Panc1 (cell line): ENCODE data around the gene RAB15.

Experiments used
- POLR2AphosphoS5 ChIP-seq: IDR thresholded peaks from 2 replicates; pipeline ENCODE4 v1.6.1; 2012; ENCODE audit warnings: mild to moderate bottlenecking, low read depth, low read length, moderate library complexity
- TF ChIP-seq, protein P1 (sequence below): fragments of 450-650 bp; IDR thresholded peaks from 2 replicates; pipeline ENCODE4 v1.5.1; 2017; ENCODE audit warnings: mild to moderate bottlenecking

DNA sequence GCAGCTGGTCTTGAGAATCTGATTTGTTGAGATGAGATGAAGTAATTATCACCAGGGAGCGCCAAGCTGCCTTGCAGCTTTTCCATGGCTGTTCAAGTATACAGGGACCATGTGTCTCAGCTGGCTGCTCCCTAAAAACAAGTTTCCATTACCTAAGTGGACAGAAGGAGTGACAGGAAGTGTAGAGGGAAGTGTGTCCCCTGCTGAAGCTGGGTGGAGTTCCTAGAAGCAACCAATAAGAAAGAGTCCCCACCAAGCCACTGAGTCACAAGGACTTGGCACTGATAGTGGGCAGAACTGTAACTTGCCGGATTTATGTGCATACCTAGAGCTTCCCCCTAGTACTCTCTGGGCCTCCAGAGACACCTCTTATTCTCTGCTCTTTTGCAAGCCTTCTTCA lies 28.1 kb downstream of the RAB15 start:
- TF ChIP-seq POLR2AphosphoS5 = no peak
- TF ChIP-seq, protein P1, sequence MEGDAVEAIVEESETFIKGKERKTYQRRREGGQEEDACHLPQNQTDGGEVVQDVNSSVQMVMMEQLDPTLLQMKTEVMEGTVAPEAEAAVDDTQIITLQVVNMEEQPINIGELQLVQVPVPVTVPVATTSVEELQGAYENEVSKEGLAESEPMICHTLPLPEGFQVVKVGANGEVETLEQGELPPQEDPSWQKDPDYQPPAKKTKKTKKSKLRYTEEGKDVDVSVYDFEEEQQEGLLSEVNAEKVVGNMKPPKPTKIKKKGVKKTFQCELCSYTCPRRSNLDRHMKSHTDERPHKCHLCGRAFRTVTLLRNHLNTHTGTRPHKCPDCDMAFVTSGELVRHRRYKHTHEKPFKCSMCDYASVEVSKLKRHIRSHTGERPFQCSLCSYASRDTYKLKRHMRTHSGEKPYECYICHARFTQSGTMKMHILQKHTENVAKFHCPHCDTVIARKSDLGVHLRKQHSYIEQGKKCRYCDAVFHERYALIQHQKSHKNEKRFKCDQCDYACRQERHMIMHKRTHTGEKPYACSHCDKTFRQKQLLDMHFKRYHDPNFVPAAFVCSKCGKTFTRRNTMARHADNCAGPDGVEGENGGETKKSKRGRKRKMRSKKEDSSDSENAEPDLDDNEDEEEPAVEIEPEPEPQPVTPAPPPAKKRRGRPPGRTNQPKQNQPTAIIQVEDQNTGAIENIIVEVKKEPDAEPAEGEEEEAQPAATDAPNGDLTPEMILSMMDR = no peak
